ENCODE results near the gene ANGPTL4. TPM values are rescaled to one million over a fixed set of nuclear protein-coding genes. Genes with fewer than 3 reads are reported as not detected.
A peak's percentile ranks its signal among the peaks of the same experiment; 100 is the strongest.

The ANGPTL4 gene
- total and polyA plus RNA-seq, 2 of the 13 experiments (the other 11 are each of a cell fraction or from before 2014, with no cell fraction given) = 0.80 to 21.7 TPM

- TF ChIP-seq RFXAP (CRISPR knock-in tag; IDR thresholded peaks at IDR 0.05; ENCODE audit: borderline replicate concordance) = no peak
- TF ChIP-seq KLF12 (CRISPR knock-in tag; IDR thresholded peaks at IDR 0.05; ENCODE audit: borderline replicate concordance) = no peak
- no peak for TF ChIP-seq ZNF639 (CRISPR knock-in tag; conservative IDR thresholded peaks at IDR 0.05)
- peak; percentile 71; the same call in 1 of the 2 replicates for TF ChIP-seq ZBTB38 (CRISPR knock-in tag; IDR thresholded peaks at IDR 0.05)
- TF ChIP-seq TARDBP (CRISPR knock-in tag; IDR thresholded peaks at IDR 0.05) = no peak
- TF ChIP-seq TOE1 (CRISPR knock-in tag; IDR thresholded peaks at IDR 0.05) = no peak
- TF ChIP-seq SP4 (CRISPR knock-in tag; IDR thresholded peaks at IDR 0.05) = no peak
- TF ChIP-seq ZFP62 (CRISPR knock-in tag; IDR thresholded peaks at IDR 0.05) = no peak
- TF ChIP-seq DNMT3B (CRISPR knock-in tag; conservative IDR thresholded peaks at IDR 0.05) = no peak
- TF ChIP-seq KDM6A (CRISPR knock-in tag; IDR thresholded peaks at IDR 0.05; ENCODE audit: low read depth) = no peak
- TF ChIP-seq ZSCAN31 (CRISPR knock-in tag; IDR thresholded peaks at IDR 0.05; ENCODE audit: low read depth) = no peak
- TF ChIP-seq TBX3 (IDR thresholded peaks at IDR 0.05; ENCODE audit: borderline replicate concordance) = no peak
- TF ChIP-seq ZBTB33 (CRISPR knock-in tag; IDR thresholded peaks at IDR 0.05) = peak; percentile 39; the same call in 1 of the 2 replicates
- TF ChIP-seq ZNF577 (CRISPR knock-in tag; IDR thresholded peaks at IDR 0.05; ENCODE audit: borderline replicate concordance, low read depth) = no peak
- TF ChIP-seq TCF7L2 (IDR thresholded peaks at IDR 0.05; ENCODE audit: low read depth, low read length) = no peak
- TF ChIP-seq ZNF326 (CRISPR knock-in tag; IDR thresholded peaks at IDR 0.05; ENCODE audit: borderline replicate concordance) = no peak
- no peak for TF ChIP-seq MED13 (CRISPR knock-in tag; IDR thresholded peaks at IDR 0.05)
- TSS peak; percentile 83 for BruUV-seq (replicated peaks)
- ATAC-seq (no peak), DNase-seq (ENCODE audit: low spot score) (peak; percentile 31), FAIRE-seq (no peak)
- Histone ChIP-seq H3K27me3 (ENCODE audit: control insufficient read depth in 1 of 2, insufficient read depth in 2 of 2, low read length in 2 of 2) (no peaks in the 10 kb centered on the region; a peak in 1 of 5 replicates), H3K36me3 (replicated peaks in 1 of 2; ENCODE audit: control insufficient read depth in 1 of 2, insufficient read depth in 2 of 2, low read length in 2 of 2) (peaks cover 3 to 21% of the 10 kb centered on the region in 2 experiments; a peak in 4 of 5 replicates), H3K4me3 (replicated peaks in 1 of 3; ENCODE audit: insufficient read depth in 1 of 3, low read depth in 2 of 3, low read length in 3 of 3) (peak overlapping the region; percentile 69 to 97 (median 82)), H4K20me1 (ENCODE audit: insufficient read depth, low read length) (peaks cover 19% of the 10 kb centered on the region), H2AFZ (ENCODE audit: low read length) (no peak overlapping the region), H3K9me3 (ENCODE audit: low read length) (no peaks in the 10 kb centered on the region), H3K9ac (ENCODE audit: insufficient read depth, low read depth, low read length) (peak overlapping the region; percentile 99), H3K4me1 (ENCODE audit: insufficient read depth, low read length) (peaks cover 36% of the 10 kb centered on the region), H3K27ac (ENCODE audit: extremely low read length, insufficient read depth, low read length) (peak overlapping the region; percentile 88), H3K4me2 (ENCODE audit: low read depth, low read length) (peak overlapping the region; percentile 73), H3K79me2 (ENCODE audit: insufficient read depth, low read length) (peaks cover 34% of the 10 kb centered on the region)
- in situ Hi-C loops (cut with HindIII; ENCODE audit: extremely low pct_ligation_motif_present, low pct_unique_long_range_greater_than_20kb) (no loop called here), intact Hi-C loops (cut with micrococcal nuclease; ENCODE audit: unreplicated experiment) (no loop called here)
- ChIA-PET CTCF (ENCODE audit: low intra/inter-chr PET ratio, low total read pairs) (no interaction called here), POLR2A (interaction anchor here (0.6 to 6.5 kb wide), 13 partner anchors 8 to 103 kb away, joined by 3 to 39 read pairs (median 6); partner anchors contain the start of genes CD320 and RAB11B)
- 70% methylated on average over 19 of the region's 19 CpGs for WGBS (ENCODE audit: low lambda C conversion rate)
These were observed 44.0 kb upstream of the ANGPTL4 start for GRCh38 chr19:8319807-8320520.
